T-cell (primary cell): ENCODE measurements around the gene IKZF3. TPM values are rescaled to one million over a fixed set of nuclear protein-coding genes. Genes with fewer than 3 reads are reported as not detected.

Source experiments
- ATAC-seq, 4 experiments: fragments of 200-7000 bp in 3 of 4; fragments of 150-1000 bp in 1 of 4; cut with Tn5 transposase; replicated peaks in 1 of 4; 1 replicate in 3 of 4; 2 replicates in 1 of 4; pipeline ENCODE4 v1.10.0; 2021; ENCODE audit warnings: moderate library complexity in 3 of 4, mild to moderate bottlenecking in 2 of 4, moderate number of reproducible peaks in 1 of 4
- CTCF ChIA-PET, 2 donors: fragments of 300-600 bp; sonication (Branson Sonifier 250); formaldehyde crosslinking; loops; one replicate each; lab custom pipeline; 2022; ENCODE audit warnings: antibody characterized with exemption in 2 of 2; lab: Charles Lee
- POLR2A ChIA-PET, 2 donors: fragments of 300-600 bp; sonication (Branson Sonifier 250); formaldehyde crosslinking; loops; one replicate each; lab custom pipeline; 2022; ENCODE audit warnings: antibody characterized with exemption in 2 of 2; lab: Charles Lee
- DNase-seq, 35 experiments: peaks; one replicate each; pipeline versions ENCODE4 v3.0.0 to v3.0.0-alpha.2; 2013 to 2023
- H3K27ac ChIP-seq: one replicate; pipeline ENCODE4 v1.5.1; 2013; ENCODE audit warnings: low read length
- H3K27me3 ChIP-seq, 2 experiments: replicated peaks in 1 of 2; 1 replicate in 1 of 2; 2 replicates in 1 of 2; pipeline versions ENCODE4 v1.6.1 to v1.7.0; 2013; ENCODE audit warnings: low read length in 1 of 2, mixed read lengths in 1 of 2; ENCODE audit not compliant: control insufficient read depth in 2 of 2, insufficient read depth in 2 of 2; ENCODE audit errors: extremely low read depth in 1 of 2
- H3K36me3 ChIP-seq, 2 donors: 1 replicate in 1 of 2; 2 replicates in 1 of 2; pipeline versions ENCODE4 v1.6.1 to v1.7.0; 2013; ENCODE audit warnings: low read length in 1 of 2; ENCODE audit not compliant: control insufficient read depth in 2 of 2, insufficient read depth in 1 of 2; ENCODE audit errors: extremely low read depth in 1 of 2
- H3K4me1 ChIP-seq, 2 experiments: 1 replicate in 1 of 2; 2 replicates in 1 of 2; pipeline versions ENCODE4 v1.6.1 to v1.7.0; 2013; ENCODE audit warnings: low read length in 2 of 2, mixed read lengths in 1 of 2; ENCODE audit not compliant: insufficient read depth in 2 of 2, control insufficient read depth in 1 of 2; ENCODE audit errors: extremely low read depth in 1 of 2
- H3K4me3 ChIP-seq, 2 donors: 1 replicate in 1 of 2; 2 replicates in 1 of 2; pipeline versions ENCODE4 v1.5.1 to v1.7.0; 2013; ENCODE audit warnings: mild to moderate bottlenecking in 2 of 2, low read length in 1 of 2, moderate library complexity in 1 of 2; ENCODE audit not compliant: control insufficient read depth in 1 of 2; ENCODE audit errors: extremely low read depth in 1 of 2
- H3K9me3 ChIP-seq: 2 replicates; pipeline ENCODE4 v1.7.0; 2013
- H3K27ac Mint-ChIP-seq, 2 donors: one replicate each; pipeline ENCODE4 v1.8.0; 2020 to 2021; ENCODE audit warnings: mild to moderate bottlenecking in 2 of 2, mixed read lengths in 2 of 2
- H3K27me3 Mint-ChIP-seq, 2 donors: one replicate each; pipeline ENCODE4 v1.8.0; 2021 to 2022; ENCODE audit warnings: mixed read lengths in 2 of 2
- H3K36me3 Mint-ChIP-seq: one replicate; pipeline ENCODE4 v1.8.0; 2021; ENCODE audit warnings: mixed read lengths
- H3K4me1 Mint-ChIP-seq, 3 donors: one replicate each; pipeline ENCODE4 v1.8.0; 2020 to 2022; ENCODE audit warnings: mixed read lengths in 3 of 3, mild to moderate bottlenecking in 1 of 3
- H3K4me3 Mint-ChIP-seq, 3 donors: one replicate each; pipeline ENCODE4 v1.8.0; 2020 to 2022; ENCODE audit warnings: mild to moderate bottlenecking in 3 of 3, mixed read lengths in 3 of 3, moderate library complexity in 3 of 3
- H3K9me3 Mint-ChIP-seq, 3 donors: one replicate each; pipeline ENCODE4 v1.8.0; 2020 to 2022; ENCODE audit warnings: mixed read lengths in 3 of 3
- WGBS: methylation state at CpG from one replicate; pipeline ENCODE4 v1.1.5; 2013; ENCODE audit warnings: missing lambda C conversion rate; ENCODE audit not compliant: insufficient coverage; 5-methylcytosine and 5-hydroxymethylcytosine counted together
- total RNA-seq, 35 experiments: library from RNA in 6 of 35; stranded (reverse) in 6 of 35; fragments of 120-200 nt in 1 of 35; gene quantifications; one replicate each; pipeline versions ENCODE4 v1.2.1 to v1.2.4 and lab custom pipeline; 2013 to 2026

Gene IKZF3
- total RNA-seq, 5 donors from 2014 or later (not counting 1 experiment from before 2014, with no cell fraction given), result 78.1 to 112 (median 108) TPM

DNA sequence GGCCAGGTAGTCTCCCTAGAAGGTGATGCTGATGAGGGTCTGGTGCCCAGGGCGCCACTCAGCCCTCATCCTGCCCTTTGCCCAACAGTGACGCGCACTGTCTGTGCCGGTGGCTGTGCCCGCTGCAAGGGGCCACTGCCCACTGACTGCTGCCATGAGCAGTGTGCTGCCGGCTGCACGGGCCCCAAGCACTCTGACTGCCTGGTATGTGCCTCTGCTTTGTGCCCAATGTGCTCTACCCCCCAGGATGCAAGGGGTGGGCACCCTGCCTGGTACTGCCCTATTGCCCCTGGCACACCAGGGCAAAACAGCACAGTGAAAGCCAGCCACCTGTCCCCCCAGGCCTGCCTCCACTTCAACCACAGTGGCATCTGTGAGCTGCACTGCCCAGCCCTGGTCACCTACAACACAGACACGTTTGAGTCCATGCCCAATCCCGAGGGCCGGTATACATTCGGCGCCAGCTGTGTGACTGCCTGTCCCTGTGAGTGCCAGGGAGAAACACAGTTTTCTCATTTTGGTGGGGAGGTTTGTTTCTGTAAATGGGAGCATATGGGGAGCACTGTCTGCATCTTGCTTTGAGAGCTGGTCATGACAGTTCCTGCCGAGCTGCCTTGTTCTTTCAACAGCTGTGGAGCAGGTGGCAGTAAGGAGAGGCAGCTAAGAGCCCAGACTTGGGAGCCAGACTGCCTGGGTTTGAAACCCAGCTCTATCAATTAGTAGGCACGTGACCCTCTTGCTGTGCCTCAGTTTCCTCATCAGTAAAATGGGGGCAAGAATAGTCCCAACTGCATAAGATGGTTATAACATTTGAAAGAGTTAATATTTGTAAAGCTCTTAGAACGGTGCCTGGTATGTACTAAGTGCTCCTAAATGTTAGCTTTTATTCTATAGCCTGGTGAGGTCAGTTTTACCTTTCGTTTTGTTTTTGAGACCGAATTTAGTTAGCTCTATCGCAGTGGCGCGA lies 153.8 kb downstream of the IKZF3 start:
- 87% methylated on average over 15 of the region's 20 CpGs for WGBS
- H3K27me3 ChIP-seq, result no peaks in the 10 kb centered on the region
- no peak overlapping the region for H3K4me3 Mint-ChIP-seq
- no peaks in the 10 kb centered on the region for H3K36me3 Mint-ChIP-seq
- no peak overlapping the region for H3K27ac Mint-ChIP-seq
- ATAC-seq (no peak), DNase-seq (no peak)
- H3K9me3 Mint-ChIP-seq, result no peaks in the 10 kb centered on the region
- no peaks in the 10 kb centered on the region for H3K9me3 ChIP-seq
- H3K4me3 ChIP-seq, result no peak overlapping the region
- H3K27me3 Mint-ChIP-seq, result no peaks in the 10 kb centered on the region
- H3K36me3 ChIP-seq, result no peaks in the 10 kb centered on the region
- peaks cover 9 to 46% of the 10 kb centered on the region in 2 experiments for H3K4me1 ChIP-seq
- no peak overlapping the region for H3K27ac ChIP-seq
- POLR2A ChIA-PET, result no interaction called here
- H3K4me1 Mint-ChIP-seq, result peaks cover 16 to 34% (median 20%) of the 10 kb centered on the region in 3 donors
- CTCF ChIA-PET, result interaction anchor here in 1 of 2 donors (0.6 kb wide), 1 partner anchor 766 kb away, joined by 4 read pairs; no protein-coding TSS in a partner anchor

DNA sequence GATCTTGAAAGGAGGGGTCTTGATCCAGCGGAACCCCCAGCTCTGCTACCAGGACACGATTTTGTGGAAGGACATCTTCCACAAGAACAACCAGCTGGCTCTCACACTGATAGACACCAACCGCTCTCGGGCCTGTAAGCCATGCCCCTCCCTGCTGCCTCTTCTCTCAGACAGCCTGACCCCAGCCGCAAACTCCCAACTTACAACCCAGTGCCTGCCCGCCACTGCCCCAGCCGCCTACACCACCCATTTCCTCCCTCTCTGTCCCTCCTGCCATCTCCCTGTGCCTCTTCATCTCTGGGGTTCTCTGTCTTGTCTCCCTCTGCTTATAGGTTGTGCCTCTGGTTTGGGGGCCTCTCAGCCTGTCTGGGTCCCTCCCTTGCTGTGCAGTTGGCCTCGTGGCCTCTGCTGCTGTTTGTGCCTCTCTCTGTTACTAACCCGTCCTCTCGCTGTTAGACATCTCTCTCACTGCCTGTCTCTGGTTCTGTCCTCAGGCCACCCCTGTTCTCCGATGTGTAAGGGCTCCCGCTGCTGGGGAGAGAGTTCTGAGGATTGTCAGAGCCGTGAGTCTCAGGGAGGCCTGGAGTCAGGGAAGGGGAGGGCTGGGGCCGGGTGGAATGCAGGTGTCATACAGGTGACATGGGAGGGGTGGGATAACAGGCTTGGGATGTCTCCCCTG lies 154.7 kb downstream of the IKZF3 start:
- Mint-ChIP-seq H3K27me3 (no peaks in the 10 kb centered on the region), H3K36me3 (no peaks in the 10 kb centered on the region), H3K9me3 (no peaks in the 10 kb centered on the region), H3K4me1 (peaks cover 16 to 37% (median 20%) of the 10 kb centered on the region in 3 donors), H3K27ac (peak overlapping the region in 1 of 2 donors; percentile 44), H3K4me3 (peak overlapping the region in 1 of 3 donors; percentile 21)
- 84% methylated on average over 8 of the region's 14 CpGs for WGBS
- DNase-seq (peak in 1 of 35 experiments; percentile 10), ATAC-seq (no peak)
- Histone ChIP-seq H3K27ac (no peak overlapping the region), H3K27me3 (no peaks in the 10 kb centered on the region), H3K9me3 (no peaks in the 10 kb centered on the region), H3K4me1 (peaks cover 9 to 46% of the 10 kb centered on the region in 2 experiments), H3K36me3 (no peaks in the 10 kb centered on the region), H3K4me3 (no peak overlapping the region)
- POLR2A ChIA-PET, result no interaction called here
- CTCF ChIA-PET, result no interaction called here

Other genes with a start within 250 kb of the IKZF3 start
- gene PPP1R1B, start 237.4 kb downstream of the IKZF3 start, total RNA-seq, result under 1 TPM in 4 of 5 donors, not detected in 1; 0.12 to 0.35 (median 0.18) TPM
- 100 to 1,000 TPM in 2 of 5 donors, 10 to 100 TPM in 3; 81.3 to 146 (median 99.7) TPM for gene STARD3, start 227.2 kb downstream of the IKZF3 start, total RNA-seq
- 1 to 10 TPM; 2.2 to 7.8 (median 6.6) TPM for gene TCAP, start 199.0 kb downstream of the IKZF3 start, total RNA-seq
- gene PNMT, start 195.9 kb downstream of the IKZF3 start, total RNA-seq, result under 1 TPM in 3 of 5 donors, not detected in 2; 0.35 to 0.56 (median 0.47) TPM
- gene PGAP3, start 176.3 kb downstream of the IKZF3 start, total RNA-seq, result 10 to 100 TPM; 27.9 to 34.3 (median 31.7) TPM
- gene ERBB2, start 164.2 kb downstream of the IKZF3 start, total RNA-seq, result 1 to 10 TPM; 4.1 to 8.8 (median 6.0) TPM
- 10 to 100 TPM; 30.8 to 36.9 (median 32.1) TPM for gene MIEN1, start 133.8 kb downstream of the IKZF3 start, total RNA-seq
- gene GRB7, start 126.4 kb downstream of the IKZF3 start, total RNA-seq, result under 1 TPM in 3 of 5 donors, not detected in 2; 0.19 to 0.41 (median 0.30) TPM
- under 1 TPM in 1 of 5 donors, not detected in 4; 0.19 TPM for gene ZPBP2, start 3.9 kb upstream of the IKZF3 start, total RNA-seq
- 10 to 100 TPM; 29.3 to 68.0 (median 51.4) TPM for gene GSDMB, start 54.3 kb upstream of the IKZF3 start, total RNA-seq
- gene ORMDL3, start 63.3 kb upstream of the IKZF3 start, total RNA-seq, result 100 to 1,000 TPM in 4 of 5 donors, 10 to 100 TPM in 1; 88.3 to 164 (median 124) TPM
- gene LRRC3C, start 63.4 kb upstream of the IKZF3 start, total RNA-seq, result not detected
- 1 to 10 TPM in 4 of 5 donors, under 1 TPM in 1; 0.86 to 7.6 (median 3.4) TPM for gene GSDMA, start 98.7 kb upstream of the IKZF3 start, total RNA-seq
- 10 to 100 TPM; 60.8 to 69.0 (median 63.5) TPM for gene PSMD3, start 116.5 kb upstream of the IKZF3 start, total RNA-seq
- gene CSF3, start 151.1 kb upstream of the IKZF3 start, total RNA-seq, result not detected
- gene MED24, start 190.1 kb upstream of the IKZF3 start, total RNA-seq, result 100 to 1,000 TPM in 1 of 5 donors, 10 to 100 TPM in 4; 75.9 to 104 (median 87.0) TPM
- gene THRA, start 198.7 kb upstream of the IKZF3 start, total RNA-seq, result 10 to 100 TPM; 30.4 to 54.0 (median 48.9) TPM
- 10 to 100 TPM; 11.5 to 33.6 (median 21.9) TPM for gene NR1D1, start 236.3 kb upstream of the IKZF3 start, total RNA-seq